GM21515 (cell line): ENCODE results near the gene FNDC11.

Experiments
- ATAC-seq: cut with Tn5 transposase; IDR thresholded peaks from one replicate; pipeline ENCODE4 v1.9.1; 2021; ENCODE audit not compliant: unreplicated experiment

FNDC11 gene

GRCh38 chr20:63522981-63523611, 30.9 kb upstream of the FNDC11 start:
- ATAC-seq: no peak

GRCh38 chr20:63525185-63525584, 28.8 kb upstream of the FNDC11 start:
- ATAC-seq: no peak

DNA sequence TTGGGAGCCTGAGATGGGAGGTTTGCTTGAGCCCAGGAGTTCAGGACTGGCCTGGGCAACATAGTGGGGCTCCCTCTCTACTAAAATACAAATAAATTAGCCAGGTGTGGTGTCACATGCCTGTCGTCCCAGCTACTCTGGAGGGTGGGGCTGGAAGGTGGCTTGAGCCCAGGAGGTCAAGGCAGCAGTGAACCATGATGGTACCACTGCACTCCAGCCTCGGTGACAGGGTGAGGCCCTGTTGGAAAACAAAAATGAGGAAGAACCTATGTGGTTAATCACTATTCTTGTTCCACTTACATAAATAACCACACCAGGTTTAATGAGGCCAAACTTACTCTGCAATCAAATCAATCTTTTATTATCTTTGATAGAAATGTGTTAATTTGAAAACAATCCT, 28.0 kb upstream of the FNDC11 start:
- ATAC-seq: no peak

GRCh38 chr20:63527184-63527583, 26.8 kb upstream of the FNDC11 start:
- ATAC-seq: no peak

GRCh38 chr20:63529180-63529860, 24.6 kb upstream of the FNDC11 start:
- no peak for ATAC-seq

DNA sequence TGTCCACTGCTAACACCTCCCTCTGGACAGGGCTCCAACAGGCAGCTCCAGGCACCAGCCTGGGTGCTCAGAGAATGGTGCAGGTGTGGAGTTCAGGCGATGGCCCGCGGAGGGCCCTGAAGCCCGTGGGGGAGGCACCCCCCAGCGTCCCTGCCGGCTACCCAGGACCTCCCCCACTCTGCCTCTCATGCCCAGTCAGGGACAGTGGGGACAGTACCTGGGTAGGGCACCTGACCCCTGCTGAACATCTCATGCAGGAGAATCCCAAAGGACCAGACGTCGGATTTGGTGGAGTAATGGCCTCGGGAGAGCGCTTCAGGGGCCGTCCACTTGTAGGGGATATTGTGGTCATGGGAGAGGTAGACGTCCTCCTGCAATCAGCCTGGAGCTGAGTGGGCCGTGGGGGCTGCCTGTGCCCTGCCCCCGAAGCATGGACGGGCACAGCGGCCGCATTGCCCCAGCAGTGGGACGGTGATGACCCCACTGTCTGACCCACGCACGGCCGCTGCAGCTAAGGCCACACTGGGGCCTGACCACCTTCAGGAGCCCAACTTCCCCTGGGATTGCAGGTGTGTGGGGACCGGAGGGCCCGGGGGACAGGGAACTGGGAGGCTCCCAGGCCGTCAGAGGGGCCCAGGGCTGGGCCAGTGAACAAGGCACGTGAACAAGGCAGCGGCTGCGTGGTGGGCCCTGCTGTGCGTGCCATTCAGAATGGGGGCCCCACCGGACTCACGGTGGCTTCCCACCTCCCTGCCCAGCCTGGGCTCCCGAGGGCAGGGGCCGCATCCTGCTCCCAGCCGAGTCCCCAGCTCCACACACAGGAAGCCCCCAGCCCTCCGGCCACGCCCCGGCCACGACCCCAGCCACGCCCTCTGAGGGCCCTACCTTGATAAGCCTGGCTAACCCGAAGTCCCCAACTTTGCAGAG, 23.8 kb upstream of the FNDC11 start:
- ATAC-seq: no peak

GRCh38 chr20:63530788-63531160, 23.2 kb upstream of the FNDC11 start:
- no peak for ATAC-seq

DNA sequence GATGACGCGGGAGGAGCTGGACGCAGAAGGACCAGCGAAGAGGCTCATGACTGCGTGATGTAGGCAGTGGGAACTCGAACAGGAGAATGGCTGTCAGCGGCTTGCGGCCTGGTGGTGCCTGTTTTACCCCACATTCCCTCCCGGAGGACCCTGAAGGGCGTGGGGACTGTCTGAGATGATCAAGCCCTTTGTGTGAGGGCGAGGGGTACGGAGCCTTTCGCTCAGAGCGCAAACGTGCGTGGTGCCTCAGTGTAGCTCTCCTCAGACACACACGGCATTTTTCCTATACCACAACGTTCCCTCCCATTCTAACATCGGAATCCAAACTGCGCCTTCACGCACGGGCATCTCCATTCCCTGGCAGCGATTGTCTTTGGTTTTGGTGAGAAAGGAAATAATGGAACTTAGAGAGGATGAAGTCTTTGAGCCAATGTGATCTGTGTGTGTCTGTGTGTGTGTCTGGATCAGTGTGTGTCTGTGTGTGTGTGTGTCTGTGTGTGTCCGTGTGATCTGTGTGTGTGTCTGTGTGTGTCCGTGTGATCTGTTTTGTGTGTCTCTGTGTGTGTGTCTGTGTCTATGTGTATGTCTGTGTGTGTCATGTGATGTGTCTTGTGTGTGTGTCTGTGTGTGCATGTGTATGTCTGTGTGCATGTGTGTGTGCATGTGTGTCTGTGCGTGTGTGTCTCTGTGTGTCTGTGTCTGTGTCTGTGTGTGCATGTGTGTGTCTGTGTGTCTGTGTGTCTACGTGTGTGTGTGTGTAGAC, 22.1 kb upstream of the FNDC11 start:
- ATAC-seq: no peak

DNA sequence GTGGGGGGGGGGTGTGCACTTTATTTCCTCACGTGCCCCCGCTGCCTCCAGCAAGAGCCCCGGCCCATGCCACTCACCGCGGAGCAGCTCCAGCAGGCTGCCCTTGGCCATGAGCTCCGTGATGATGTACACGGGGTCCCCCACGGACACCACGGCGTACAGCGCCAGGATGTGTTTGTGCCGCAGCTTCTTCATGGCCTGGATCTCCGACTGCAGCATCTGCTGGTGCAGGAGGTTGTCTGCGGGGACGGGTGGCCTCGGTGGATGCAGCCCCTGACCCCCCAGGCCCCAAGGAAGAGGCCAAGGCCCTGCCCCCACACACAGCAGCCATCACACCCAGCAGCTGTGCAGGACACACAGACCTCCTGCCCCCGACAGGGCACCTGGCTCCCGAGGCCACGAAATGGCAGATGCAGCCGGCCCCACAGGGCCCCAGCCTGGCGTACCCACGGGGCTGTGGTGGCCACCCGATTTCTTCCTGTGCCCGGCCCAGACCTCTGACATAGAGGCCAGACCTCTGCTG, 21.4 kb upstream of the FNDC11 start:
- ATAC-seq: no peak

DNA sequence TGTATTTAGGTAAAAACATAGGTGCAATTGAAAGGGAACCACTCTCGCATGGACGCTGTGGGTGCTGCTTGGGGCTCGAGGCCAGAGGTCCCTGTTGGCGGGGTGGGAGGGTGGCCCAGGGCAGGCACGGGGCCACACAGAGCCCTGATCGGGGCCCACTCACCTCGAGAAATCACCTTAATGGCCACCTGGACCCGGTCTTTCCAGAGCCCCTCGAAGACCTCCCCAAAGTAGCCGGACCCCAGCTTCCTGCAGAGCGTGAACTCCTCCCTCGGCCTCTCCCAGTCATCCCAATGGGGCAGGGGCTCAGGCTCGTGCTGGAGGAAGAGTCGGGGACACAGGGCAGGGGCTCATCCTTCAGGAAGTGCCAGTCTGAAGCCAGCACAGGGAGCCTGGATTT, 20.6 kb upstream of the FNDC11 start:
- no peak for ATAC-seq

- no peak for ATAC-seq
Measured at GRCh38 chr20:63533871-63534393, 20.0 kb upstream of the FNDC11 start.

DNA sequence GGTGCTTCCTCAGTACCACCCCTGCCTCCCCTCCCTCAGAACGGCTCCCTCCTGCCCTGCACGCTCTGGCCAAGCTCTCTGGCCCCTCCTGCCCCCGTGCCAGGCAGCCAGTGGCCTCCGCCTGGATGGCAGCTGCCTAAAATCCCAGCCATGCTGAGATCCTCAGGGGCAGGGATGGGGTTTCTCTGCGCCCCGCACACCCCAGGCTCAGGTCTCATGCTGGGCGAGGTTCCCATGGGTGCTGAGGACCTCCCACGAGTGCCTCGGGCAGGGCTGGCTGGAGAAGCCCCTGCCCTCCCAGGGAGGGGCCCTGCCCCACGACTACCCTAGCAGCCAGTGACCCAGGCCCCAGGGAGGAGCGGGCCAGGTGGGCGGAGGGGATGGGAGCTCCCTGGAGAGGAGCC, 19.5 kb upstream of the FNDC11 start:
- no peak for ATAC-seq

- no peak for ATAC-seq
Measured at GRCh38 chr20:63534831-63535651, 18.9 kb upstream of the FNDC11 start.

GRCh38 chr20:63536241-63536977, 17.6 kb upstream of the FNDC11 start:
- ATAC-seq: no peak

DNA sequence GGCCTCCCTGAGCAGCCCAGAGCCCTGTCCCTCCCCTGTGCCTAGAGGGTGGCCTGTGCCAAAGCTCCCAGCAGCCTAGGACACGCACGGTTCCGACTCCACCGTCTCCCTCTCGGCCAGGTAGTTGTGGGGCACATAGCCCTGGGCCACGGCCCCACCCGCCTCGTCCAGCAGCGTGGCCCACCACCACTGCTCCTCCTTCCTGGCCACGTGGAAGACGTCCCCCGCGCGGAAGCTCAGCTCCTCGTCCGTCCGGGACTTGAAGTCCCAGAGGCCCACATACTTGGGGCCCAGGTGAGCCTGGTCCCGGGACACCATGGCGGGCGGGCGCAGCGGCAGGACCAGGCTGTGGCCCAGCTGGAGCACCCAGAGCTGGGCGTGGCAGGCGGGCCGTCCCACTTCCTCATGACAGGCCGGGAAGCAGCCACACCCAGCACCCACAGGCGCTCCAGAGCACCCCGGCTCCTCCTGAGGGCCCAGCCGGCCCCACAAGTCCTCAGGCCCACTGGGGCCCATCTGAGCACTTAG, 16.9 kb upstream of the FNDC11 start, which contains the start of gene PTK6:
PTK6 (minus strand) TSS at position 380 of the 528 bp plus-strand sequence; CDS start at position 318, 62 bp downstream.
- ATAC-seq: peak; percentile 12

DNA sequence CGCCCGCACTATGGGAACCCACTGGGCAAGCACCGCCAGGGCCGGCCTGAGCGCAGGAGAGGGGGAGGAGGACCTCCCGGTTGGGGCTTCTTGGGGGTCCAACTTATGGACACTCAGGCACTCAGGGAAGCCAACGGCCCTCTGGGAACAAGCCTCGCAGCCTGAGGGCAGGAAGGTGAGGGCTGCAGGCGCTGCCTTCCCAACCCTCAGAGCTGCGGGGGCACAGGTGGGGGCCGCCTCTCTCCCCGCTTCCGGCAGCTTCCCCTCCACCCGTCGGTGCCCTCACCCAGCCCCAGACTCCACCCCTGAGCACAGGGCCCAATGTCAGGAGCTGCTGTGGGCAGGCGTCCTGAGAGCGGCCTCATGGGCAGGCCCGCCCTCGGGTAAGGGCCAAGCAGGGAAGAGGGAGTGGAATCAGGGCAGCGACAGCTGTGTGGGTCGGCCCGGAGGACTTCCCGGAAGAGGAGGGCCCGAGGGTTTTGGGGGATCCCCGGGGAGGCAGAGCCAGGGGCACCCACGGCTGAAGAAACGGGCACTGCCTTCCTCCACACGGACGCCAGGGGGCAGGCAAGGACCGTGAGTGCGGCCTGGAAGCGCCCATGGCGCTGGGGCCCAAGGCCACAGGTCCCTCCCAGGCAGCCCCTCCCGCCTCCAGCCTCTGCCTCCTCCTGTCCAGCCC, 16.3 kb upstream of the FNDC11 start:
- peak; percentile 75 for ATAC-seq

DNA sequence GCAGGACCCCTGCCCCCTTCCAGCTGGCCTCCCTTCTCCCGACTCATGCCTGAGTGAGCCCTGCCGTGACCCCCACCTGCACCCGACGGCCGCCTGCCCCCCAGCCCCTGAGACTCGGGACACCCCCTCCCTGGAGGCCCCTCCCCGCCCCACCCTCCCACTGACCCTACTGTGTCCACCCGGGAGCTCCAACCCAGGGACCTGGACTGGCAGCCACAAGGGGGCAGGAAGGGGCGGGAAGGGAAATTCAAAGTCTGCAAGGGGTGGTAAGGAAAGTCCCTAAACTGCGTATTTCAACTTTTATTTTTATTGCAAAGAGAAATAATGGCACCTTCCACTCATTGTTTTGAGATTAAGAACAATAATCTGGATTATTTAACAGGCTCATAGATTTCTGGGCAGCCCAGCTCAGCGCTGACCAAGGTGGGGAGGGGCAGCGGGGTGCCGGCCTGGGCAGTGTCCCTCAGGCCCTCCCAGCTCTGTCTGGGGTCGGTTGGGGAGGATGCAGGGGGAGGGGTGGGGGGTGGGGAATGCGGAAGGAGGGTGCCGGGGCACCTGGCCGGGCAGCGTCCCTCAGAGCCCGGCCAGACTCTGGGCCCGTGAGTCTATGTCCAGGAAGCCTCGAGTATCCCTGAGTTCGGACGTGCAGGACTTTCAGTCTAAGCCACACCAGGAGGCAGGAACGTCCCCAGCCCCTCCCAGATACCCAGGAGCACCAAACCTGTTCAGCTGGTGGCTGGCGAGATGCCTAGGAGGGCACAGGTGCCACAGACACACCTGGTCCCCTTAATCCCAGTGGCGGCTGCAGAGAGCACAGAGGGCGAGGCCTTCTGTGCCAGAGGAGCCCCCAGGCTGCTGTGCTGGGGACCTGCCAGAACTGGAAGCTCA, 15.5 kb upstream of the FNDC11 start:
- no peak for ATAC-seq
